CD4-positive, alpha-beta T cell (primary cell): ENCODE data around the gene EGR2. TPM values are rescaled to one million over a fixed set of nuclear protein-coding genes. Genes with fewer than 3 reads are reported as not detected.

Experiments
- ATAC-seq: fragments of 200-7000 bp; cut with Tn5 transposase; one replicate; pipeline ENCODE4 v1.10.0; 2022; ENCODE audit warnings: mild to moderate bottlenecking; ENCODE audit not compliant: poor library complexity
- CTCF ChIA-PET: fragments of 350-600 bp; sonication (Branson Sonifier 250); formaldehyde crosslinking; loops from one replicate; lab custom pipeline; 2021; ENCODE audit warnings: antibody characterized with exemption, inconsistent platforms; lab: Charles Lee
- POLR2A ChIA-PET: fragments of 350-600 bp; sonication (Branson Sonifier 250); formaldehyde crosslinking; loops from one replicate; lab custom pipeline; 2021; ENCODE audit warnings: antibody characterized with exemption, inconsistent platforms; lab: Charles Lee
- DNase-seq, 14 experiments: peaks; one replicate each; pipeline ENCODE4 v3.0.0-alpha.2; 2013 to 2020; ENCODE audit warnings: mixed read lengths in 2 of 14
- H3K27ac ChIP-seq, 2 donors: one replicate each; pipeline versions ENCODE4 v1.5.1 to v1.7.0; 2013; ENCODE audit warnings: low read length in 2 of 2, low read depth in 1 of 2, mild to moderate bottlenecking in 1 of 2
- H3K27me3 ChIP-seq, 2 experiments: 1 replicate in 1 of 2; 2 replicates in 1 of 2; pipeline versions ENCODE4 v1.6.1 to v1.7.0; 2013; ENCODE audit warnings: low read length in 2 of 2, control low read depth in 1 of 2, mild to moderate bottlenecking in 1 of 2, moderate library complexity in 1 of 2; ENCODE audit not compliant: insufficient read depth in 2 of 2, control insufficient read depth in 1 of 2
- H3K36me3 ChIP-seq: one replicate; pipeline ENCODE4 v1.6.1; 2013; ENCODE audit warnings: low read length, control low read depth; ENCODE audit not compliant: insufficient read depth
- H3K4me1 ChIP-seq: one replicate; pipeline ENCODE4 v1.6.1; 2013; ENCODE audit warnings: low read length, control low read depth; ENCODE audit not compliant: insufficient read depth
- H3K4me3 ChIP-seq: one replicate; pipeline ENCODE4 v1.5.1; 2013; ENCODE audit warnings: mild to moderate bottlenecking, low read length, moderate library complexity
- H3K9me3 ChIP-seq, 2 experiments: 1 replicate in 1 of 2; 2 replicates in 1 of 2; pipeline versions ENCODE4 v1.6.1 to v1.7.0; 2013; ENCODE audit warnings: low read length in 2 of 2, mild to moderate bottlenecking in 2 of 2, control low read depth in 1 of 2, moderate library complexity in 1 of 2; ENCODE audit not compliant: control insufficient read depth in 1 of 2, insufficient read depth in 1 of 2
- H3K27ac Mint-ChIP-seq: one replicate; pipeline ENCODE4 v1.8.0; 2020; ENCODE audit warnings: mixed read lengths
- H3K27me3 Mint-ChIP-seq: one replicate; pipeline ENCODE4 v1.8.0; 2021; ENCODE audit warnings: mixed read lengths
- H3K36me3 Mint-ChIP-seq: one replicate; pipeline ENCODE4 v1.8.0; 2021; ENCODE audit warnings: low read depth, mixed read lengths
- H3K4me1 Mint-ChIP-seq: one replicate; pipeline ENCODE4 v1.8.0; 2021; ENCODE audit warnings: low read depth, mixed read lengths
- H3K4me3 Mint-ChIP-seq: one replicate; pipeline ENCODE4 v1.8.0; 2020; ENCODE audit warnings: mild to moderate bottlenecking, mixed read lengths
- H3K9me3 Mint-ChIP-seq: one replicate; pipeline ENCODE4 v1.8.0; 2020; ENCODE audit warnings: mixed read lengths
- intact Hi-C, 2 experiments: fragments of 100-400 bp; cut with DNase I in 1 of 2; cut with micrococcal nuclease in 1 of 2; formaldehyde crosslinking; loops; one replicate each; pipeline versions ENCODE4 v1.15.1 to v1.9.0; 2023 to 2025; cut with DNase I, micrococcal nuclease
- total RNA-seq, 174 experiments: library from RNA in 2 of 174; stranded (reverse) in 2 of 174; gene quantifications; one replicate each; pipeline ENCODE4 v1.2.3 and lab custom pipeline; 2021 to 2026
- TF ChIP-seq, protein P1 (sequence below): fragments of 200-600 bp; IDR thresholded peaks from one replicate; pipeline ENCODE4 v1.8.0; 2022; ENCODE audit warnings: antibody characterized with exemption, mild to moderate bottlenecking

The EGR2 gene
- total RNA-seq, 2 experiments from 2014 or later, result 3.2 to 5.4 TPM

DNA sequence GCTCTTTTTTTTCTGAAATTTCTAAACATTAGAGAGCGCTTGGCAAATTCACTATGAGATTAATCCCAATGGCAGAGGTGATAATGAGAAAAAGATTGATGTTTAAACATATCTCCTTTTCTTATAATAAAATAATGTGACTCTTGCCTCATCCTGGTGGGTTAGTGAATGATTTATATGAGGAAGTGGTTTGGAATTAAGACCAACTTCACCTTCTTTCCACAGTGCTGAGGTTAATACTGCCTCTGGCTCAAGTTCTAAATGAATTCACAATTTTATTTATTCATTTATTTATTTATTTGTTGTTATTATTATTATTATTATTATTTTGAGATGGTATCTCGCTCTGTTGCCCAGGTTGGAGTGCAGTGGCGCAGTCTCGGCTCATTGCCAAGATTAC, 52.2 kb downstream of the EGR2 start:
- Histone ChIP-seq H3K27me3 (no peaks in the 10 kb centered on the region), H3K36me3 (no peaks in the 10 kb centered on the region), H3K4me3 (no peak overlapping the region), H3K27ac (no peak overlapping the region), H3K9me3 (no peaks in the 10 kb centered on the region), H3K4me1 (peaks cover 5% of the 10 kb centered on the region)
- Mint-ChIP-seq H3K4me3 (no peak overlapping the region), H3K27me3 (no peaks in the 10 kb centered on the region), H3K27ac (no peak overlapping the region), H3K4me1 (peaks cover 9% of the 10 kb centered on the region), H3K36me3 (no peaks in the 10 kb centered on the region), H3K9me3 (no peaks in the 10 kb centered on the region)
- ChIA-PET POLR2A (no interaction called here), CTCF (no interaction called here)
- intact Hi-C loops, result no loop called here
- ATAC-seq (no peak), DNase-seq (no peak)
- TF ChIP-seq, protein P1, sequence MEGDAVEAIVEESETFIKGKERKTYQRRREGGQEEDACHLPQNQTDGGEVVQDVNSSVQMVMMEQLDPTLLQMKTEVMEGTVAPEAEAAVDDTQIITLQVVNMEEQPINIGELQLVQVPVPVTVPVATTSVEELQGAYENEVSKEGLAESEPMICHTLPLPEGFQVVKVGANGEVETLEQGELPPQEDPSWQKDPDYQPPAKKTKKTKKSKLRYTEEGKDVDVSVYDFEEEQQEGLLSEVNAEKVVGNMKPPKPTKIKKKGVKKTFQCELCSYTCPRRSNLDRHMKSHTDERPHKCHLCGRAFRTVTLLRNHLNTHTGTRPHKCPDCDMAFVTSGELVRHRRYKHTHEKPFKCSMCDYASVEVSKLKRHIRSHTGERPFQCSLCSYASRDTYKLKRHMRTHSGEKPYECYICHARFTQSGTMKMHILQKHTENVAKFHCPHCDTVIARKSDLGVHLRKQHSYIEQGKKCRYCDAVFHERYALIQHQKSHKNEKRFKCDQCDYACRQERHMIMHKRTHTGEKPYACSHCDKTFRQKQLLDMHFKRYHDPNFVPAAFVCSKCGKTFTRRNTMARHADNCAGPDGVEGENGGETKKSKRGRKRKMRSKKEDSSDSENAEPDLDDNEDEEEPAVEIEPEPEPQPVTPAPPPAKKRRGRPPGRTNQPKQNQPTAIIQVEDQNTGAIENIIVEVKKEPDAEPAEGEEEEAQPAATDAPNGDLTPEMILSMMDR, result no peak

DNA sequence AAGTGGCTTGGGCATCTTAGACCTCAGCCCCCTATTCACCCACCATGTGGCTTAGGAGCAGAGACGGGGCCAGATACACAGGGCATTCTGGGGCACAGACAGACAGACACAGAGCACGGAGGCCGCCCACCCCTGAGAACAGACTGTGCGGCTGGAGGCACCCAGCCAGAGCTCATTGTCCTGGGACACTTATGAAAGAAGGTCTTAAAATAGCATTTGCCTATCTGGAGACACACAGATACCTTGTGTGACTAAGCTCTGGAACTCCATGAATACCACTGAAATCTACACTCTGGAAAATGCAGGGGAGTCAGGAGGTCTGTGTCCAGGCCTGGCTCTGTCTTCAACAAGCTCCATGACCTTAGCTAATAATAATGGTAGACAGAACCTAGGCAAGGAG, 53.0 kb downstream of the EGR2 start:
- H3K4me1 Mint-ChIP-seq, result peaks cover 9% of the 10 kb centered on the region

More for the DNA sequence above, 53.0 kb downstream of the EGR2 start:
- ChIA-PET POLR2A (interaction anchor here (1.0 to 1.2 kb wide), 2 partner anchors 29 to 53 kb away, joined by 3 to 5 read pairs; partner anchors contain the start of gene EGR2), CTCF (no interaction called here)
- TF ChIP-seq, protein P1, result no peak
- H3K27ac Mint-ChIP-seq, result no peak overlapping the region
- ATAC-seq, result no peak
- no peaks in the 10 kb centered on the region for H3K36me3 ChIP-seq
- no peak for DNase-seq
- no peaks in the 10 kb centered on the region for H3K9me3 ChIP-seq
- no peaks in the 10 kb centered on the region for H3K36me3 Mint-ChIP-seq
- H3K4me3 Mint-ChIP-seq, result no peak overlapping the region
- H3K9me3 Mint-ChIP-seq, result no peaks in the 10 kb centered on the region
- H3K4me3 ChIP-seq, result no peak overlapping the region
- H3K27ac ChIP-seq, result no peak overlapping the region
- H3K27me3 Mint-ChIP-seq, result no peaks in the 10 kb centered on the region
- H3K4me1 ChIP-seq, result peaks cover 5% of the 10 kb centered on the region
- intact Hi-C loops, result no loop called here
- H3K27me3 ChIP-seq, result no peaks in the 10 kb centered on the region

Other genes with a start within 250 kb of the EGR2 start
- gene ADO, start 11.6 kb downstream of the EGR2 start, total RNA-seq, result 10 to 100 TPM; 14.3 to 15.9 TPM